Endodermal cell (in vitro differentiated cells): Measurements from ENCODE around the gene GPR22. TPM values are rescaled to one million over a fixed set of nuclear protein-coding genes. Genes with fewer than 3 reads are reported as not detected.

Source experiments
- DNase-seq: peaks from one replicate; pipeline ENCODE4 v3.0.0-alpha.2; 2017
- H3K27ac ChIP-seq: 2 replicates; pipeline ENCODE4 v1.5.1; 2013; ENCODE audit warnings: mild to moderate bottlenecking, low read depth, low read length, moderate library complexity
- H3K27me3 ChIP-seq: 2 replicates; pipeline ENCODE4 v1.6.1; 2013; ENCODE audit warnings: mild to moderate bottlenecking, low read length, moderate library complexity; ENCODE audit not compliant: insufficient read depth, control insufficient read depth, poor library complexity, severe bottlenecking
- H3K36me3 ChIP-seq: 2 replicates; pipeline ENCODE4 v1.7.0; 2013; ENCODE audit warnings: mild to moderate bottlenecking, low read length, moderate library complexity; ENCODE audit not compliant: control insufficient read depth, insufficient read depth
- H3K4me1 ChIP-seq: one replicate; pipeline ENCODE4 v1.7.0; 2013; ENCODE audit warnings: low read length; ENCODE audit not compliant: control insufficient read depth, insufficient read depth
- H3K4me3 ChIP-seq: 2 replicates; pipeline ENCODE4 v1.5.1; 2013; ENCODE audit warnings: mild to moderate bottlenecking, low read length, moderate library complexity
- H3K9ac ChIP-seq: 2 replicates; pipeline ENCODE4 v1.6.1; 2013; ENCODE audit warnings: mild to moderate bottlenecking, low read length, moderate library complexity; ENCODE audit not compliant: poor library complexity, severe bottlenecking; ENCODE audit errors: extremely low read depth
- H3K9me3 ChIP-seq: 2 replicates; pipeline ENCODE4 v1.6.1; 2013; ENCODE audit warnings: mild to moderate bottlenecking, low read length, moderate library complexity; ENCODE audit not compliant: control insufficient read depth
- H3K27ac Mint-ChIP-seq: 2 replicates; pipeline ENCODE4 v1.8.0; 2020; ENCODE audit warnings: mixed read lengths
- H3K27me3 Mint-ChIP-seq: 2 replicates; pipeline ENCODE4 v1.8.0; 2021; ENCODE audit warnings: mild to moderate bottlenecking, mixed read lengths; ENCODE audit not compliant: insufficient read depth
- H3K36me3 Mint-ChIP-seq: 2 replicates; pipeline ENCODE4 v1.8.0; 2020; ENCODE audit warnings: low read depth, mixed read lengths
- H3K4me1 Mint-ChIP-seq: 2 replicates; pipeline ENCODE4 v1.8.0; 2020; ENCODE audit warnings: mixed read lengths
- H3K4me3 Mint-ChIP-seq: 2 replicates; pipeline ENCODE4 v1.8.0; 2020; ENCODE audit warnings: mild to moderate bottlenecking, moderate library complexity, mixed read lengths
- H3K9me3 Mint-ChIP-seq: 2 replicates; pipeline ENCODE4 v1.8.0; 2020; ENCODE audit warnings: mild to moderate bottlenecking, mixed read lengths
- WGBS, 2 experiments: methylation state at CpG; one replicate each; pipeline versions ENCODE4 v1.1.5 to v1.1.7; 2013; ENCODE audit warnings: missing lambda C conversion rate in 2 of 2, mixed read lengths in 1 of 2; ENCODE audit not compliant: insufficient coverage in 1 of 2, insufficient read length in 1 of 2; 5-methylcytosine and 5-hydroxymethylcytosine counted together
- total RNA-seq, 2 donors: library from RNA; stranded (reverse); fragmentation: NEBNext Ultra II Directional in 1 of 2; extraction: Animal tissue kit (Norgen Biotek cat#: 25700) in 1 of 2; gene quantifications; 2 replicates in 1 of 2; 3 replicates in 1 of 2; pipeline ENCODE4 v1.2.1, GENCODE V29; 2021
- TF ChIP-seq, protein P1 (sequence below): fragments of 200-600 bp; sonication (generic); conservative IDR thresholded peaks from 2 replicates; pipeline ENCODE4 v1.5.0; 2021; ENCODE audit warnings: antibody characterized with exemption, mild to moderate bottlenecking

Gene GPR22
- total RNA-seq, 2 donors from 2014 or later = not detected

DNA sequence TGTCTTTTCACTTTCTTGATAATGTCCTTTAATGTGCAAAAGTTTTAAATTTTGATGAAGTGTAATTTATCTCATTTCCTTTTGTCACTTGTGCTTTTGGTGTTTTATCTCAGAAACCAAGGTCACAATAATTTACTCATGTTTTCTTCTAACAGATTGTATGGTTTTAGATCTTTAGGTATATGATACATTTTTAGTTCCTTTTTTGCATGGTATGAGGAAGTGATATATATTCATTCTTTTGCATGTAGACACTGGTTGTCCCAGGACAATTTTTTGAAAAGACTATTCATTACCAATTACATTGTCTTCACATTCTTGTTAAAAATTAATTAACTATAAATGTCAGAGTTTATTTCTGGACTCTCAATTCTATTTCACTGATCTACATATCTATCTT is 39.8 kb upstream of the GPR22 start:
- Histone ChIP-seq H3K9ac (no peak overlapping the region), H3K4me3 (no peak overlapping the region), H3K27me3 (no peaks in the 10 kb centered on the region), H3K9me3 (peaks cover 32% of the 10 kb centered on the region), H3K36me3 (no peaks in the 10 kb centered on the region), H3K27ac (no peak overlapping the region), H3K4me1 (no peaks in the 10 kb centered on the region)
- TF ChIP-seq, protein P1, sequence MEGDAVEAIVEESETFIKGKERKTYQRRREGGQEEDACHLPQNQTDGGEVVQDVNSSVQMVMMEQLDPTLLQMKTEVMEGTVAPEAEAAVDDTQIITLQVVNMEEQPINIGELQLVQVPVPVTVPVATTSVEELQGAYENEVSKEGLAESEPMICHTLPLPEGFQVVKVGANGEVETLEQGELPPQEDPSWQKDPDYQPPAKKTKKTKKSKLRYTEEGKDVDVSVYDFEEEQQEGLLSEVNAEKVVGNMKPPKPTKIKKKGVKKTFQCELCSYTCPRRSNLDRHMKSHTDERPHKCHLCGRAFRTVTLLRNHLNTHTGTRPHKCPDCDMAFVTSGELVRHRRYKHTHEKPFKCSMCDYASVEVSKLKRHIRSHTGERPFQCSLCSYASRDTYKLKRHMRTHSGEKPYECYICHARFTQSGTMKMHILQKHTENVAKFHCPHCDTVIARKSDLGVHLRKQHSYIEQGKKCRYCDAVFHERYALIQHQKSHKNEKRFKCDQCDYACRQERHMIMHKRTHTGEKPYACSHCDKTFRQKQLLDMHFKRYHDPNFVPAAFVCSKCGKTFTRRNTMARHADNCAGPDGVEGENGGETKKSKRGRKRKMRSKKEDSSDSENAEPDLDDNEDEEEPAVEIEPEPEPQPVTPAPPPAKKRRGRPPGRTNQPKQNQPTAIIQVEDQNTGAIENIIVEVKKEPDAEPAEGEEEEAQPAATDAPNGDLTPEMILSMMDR = no peak
- Mint-ChIP-seq H3K9me3 (peaks cover 16% of the 10 kb centered on the region), H3K27me3 (no peaks in the 10 kb centered on the region), H3K4me3 (no peak overlapping the region), H3K4me1 (no peaks in the 10 kb centered on the region), H3K27ac (no peak overlapping the region), H3K36me3 (peaks cover 18% of the 10 kb centered on the region)
- DNase-seq = no peak

DNA sequence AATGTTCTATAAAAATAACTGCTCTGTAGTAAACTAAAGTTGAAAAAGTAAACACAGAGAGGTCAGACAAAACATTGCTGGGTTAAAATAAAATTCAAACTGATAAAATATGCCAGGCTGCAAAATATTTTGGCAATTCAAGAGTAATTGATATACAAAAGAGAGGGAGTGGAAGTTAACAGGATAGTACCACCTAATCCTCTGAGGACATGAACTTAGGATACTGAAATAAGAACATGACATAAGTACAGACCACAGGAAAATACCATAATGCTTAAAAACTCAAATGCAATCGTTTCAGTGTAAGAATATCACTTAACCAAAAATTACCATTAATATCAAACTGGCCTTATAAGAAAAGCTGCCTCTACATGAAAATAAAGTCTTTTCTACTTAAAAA is 37.6 kb upstream of the GPR22 start:
- H3K27me3 Mint-ChIP-seq = no peaks in the 10 kb centered on the region
- H3K9me3 Mint-ChIP-seq = peaks cover 18% of the 10 kb centered on the region
- Histone ChIP-seq H3K27ac (no peak overlapping the region), H3K9me3 (peaks cover 41% of the 10 kb centered on the region), H3K36me3 (no peaks in the 10 kb centered on the region), H3K9ac (no peak overlapping the region), H3K27me3 (no peaks in the 10 kb centered on the region), H3K4me3 (no peak overlapping the region), H3K4me1 (no peaks in the 10 kb centered on the region)
- peaks cover 18% of the 10 kb centered on the region for H3K36me3 Mint-ChIP-seq
- H3K27ac Mint-ChIP-seq = no peak overlapping the region
- no peaks in the 10 kb centered on the region for H3K4me1 Mint-ChIP-seq
- TF ChIP-seq, protein P1 = no peak
- DNase-seq = no peak
- no peak overlapping the region for H3K4me3 Mint-ChIP-seq
- WGBS, 2 experiments = 76% methylated on average over 1 of the region's 1 CpG; no CpG with 5 or more reads in 1 of the 2 experiments

DNA sequence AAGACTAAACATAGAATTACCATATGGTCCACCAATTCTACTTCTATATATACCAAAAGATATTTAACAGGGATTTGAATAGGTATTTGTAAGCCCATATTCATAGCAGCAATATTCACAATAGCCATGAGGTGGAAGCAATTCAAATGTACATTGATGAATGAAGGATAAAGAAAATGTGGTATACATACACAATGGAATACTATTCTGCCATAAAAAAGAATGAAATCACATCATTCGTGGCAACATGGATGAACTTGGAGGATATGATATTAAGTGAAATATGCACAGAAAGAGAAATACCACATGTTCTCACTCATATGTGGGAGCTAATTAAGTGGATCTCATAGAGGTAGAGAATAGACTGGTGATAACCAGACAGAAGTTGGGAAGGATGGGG is 34.1 kb upstream of the GPR22 start:
- Mint-ChIP-seq H3K9me3 (peaks cover 11% of the 10 kb centered on the region), H3K36me3 (peaks cover 7% of the 10 kb centered on the region), H3K27me3 (no peaks in the 10 kb centered on the region), H3K4me1 (no peaks in the 10 kb centered on the region), H3K4me3 (no peak overlapping the region), H3K27ac (no peak overlapping the region)
- no peak for DNase-seq
- TF ChIP-seq, protein P1 = no peak
- no peak overlapping the region for H3K27ac ChIP-seq
- H3K4me1 ChIP-seq = no peaks in the 10 kb centered on the region
- H3K9ac ChIP-seq = no peak overlapping the region
- no peaks in the 10 kb centered on the region for H3K27me3 ChIP-seq
- no peak overlapping the region for H3K4me3 ChIP-seq
- no peaks in the 10 kb centered on the region for H3K36me3 ChIP-seq
- peaks cover 24% of the 10 kb centered on the region for H3K9me3 ChIP-seq
- WGBS, 2 experiments = 75% methylated on average over 1 of the region's 1 CpG; no CpG with 5 or more reads in 1 of the 2 experiments
